CD4-positive, alpha-beta memory T cell (primary cell): ENCODE data around the gene LRRC3C. TPM values are rescaled to one million over a fixed set of nuclear protein-coding genes. Genes with fewer than 3 reads are reported as not detected.

Source experiments
- CTCF ChIA-PET: fragments of 350-600 bp; sonication (Branson Sonifier 250); formaldehyde crosslinking; loops from one replicate; lab custom pipeline; 2021; ENCODE audit warnings: inconsistent platforms; ENCODE audit not compliant: partially characterized antibody; lab: Charles Lee
- POLR2A ChIA-PET: fragments of 350-600 bp; sonication (Branson Sonifier 250); formaldehyde crosslinking; loops from one replicate; lab custom pipeline; 2021; ENCODE audit not compliant: partially characterized antibody; lab: Charles Lee
- DNase-seq, 5 donors: peaks; one replicate each; pipeline versions ENCODE4 v3.0.0 to v3.0.0-alpha.2; 2020 to 2022; ENCODE audit warnings: mixed read lengths in 1 of 5
- H3K27ac ChIP-seq: one replicate; pipeline ENCODE4 v1.7.0; 2013; ENCODE audit warnings: low read depth, low read length
- H3K27me3 ChIP-seq: 2 replicates; pipeline ENCODE4 v1.7.0; 2013; ENCODE audit warnings: mild to moderate bottlenecking, low read length, moderate library complexity; ENCODE audit not compliant: insufficient read depth
- H3K36me3 ChIP-seq: 2 replicates; pipeline ENCODE4 v1.7.0; 2013; ENCODE audit warnings: mild to moderate bottlenecking, low read length, moderate library complexity; ENCODE audit not compliant: insufficient read depth
- H3K4me1 ChIP-seq: 2 replicates; pipeline ENCODE4 v1.7.0; 2013; ENCODE audit warnings: mild to moderate bottlenecking, low read length, moderate library complexity; ENCODE audit not compliant: insufficient read depth
- H3K4me3 ChIP-seq, 2 donors: one replicate each; pipeline ENCODE4 v1.7.0; 2013; ENCODE audit warnings: low read length in 2 of 2, mild to moderate bottlenecking in 1 of 2
- H3K9me3 ChIP-seq, 2 donors: one replicate each; pipeline ENCODE4 v1.7.0; 2013; ENCODE audit warnings: low read length in 2 of 2, control low read depth in 1 of 2; ENCODE audit not compliant: control insufficient read depth in 1 of 2
- H3K27ac Mint-ChIP-seq, 7 donors: one replicate each; pipeline ENCODE4 v1.8.0; 2020 to 2021; ENCODE audit warnings: mixed read lengths in 7 of 7, mild to moderate bottlenecking in 6 of 7, inconsistent platforms in 3 of 7, moderate library complexity in 3 of 7
- H3K27me3 Mint-ChIP-seq, 2 donors: one replicate each; pipeline ENCODE4 v1.8.0; 2020 to 2021; ENCODE audit warnings: mixed read lengths in 2 of 2
- H3K36me3 Mint-ChIP-seq, 2 donors: one replicate each; pipeline ENCODE4 v1.8.0; 2020 to 2021; ENCODE audit warnings: mixed read lengths in 2 of 2, inconsistent platforms in 1 of 2, mild to moderate bottlenecking in 1 of 2
- H3K4me1 Mint-ChIP-seq, 4 donors: one replicate each; pipeline ENCODE4 v1.8.0; 2020 to 2021; ENCODE audit warnings: mixed read lengths in 4 of 4, mild to moderate bottlenecking in 1 of 4
- H3K4me3 Mint-ChIP-seq, 8 donors: one replicate each; pipeline ENCODE4 v1.8.0; 2020 to 2021; ENCODE audit warnings: mixed read lengths in 8 of 8, mild to moderate bottlenecking in 7 of 8, moderate library complexity in 6 of 8, inconsistent platforms in 3 of 8
- H3K9me3 Mint-ChIP-seq, 8 donors: one replicate each; pipeline ENCODE4 v1.8.0; 2020 to 2021; ENCODE audit warnings: mixed read lengths in 8 of 8, mild to moderate bottlenecking in 5 of 8, inconsistent platforms in 3 of 8, moderate library complexity in 1 of 8
- intact Hi-C: fragments of 100-400 bp; cut with micrococcal nuclease; formaldehyde crosslinking; loops from one replicate; pipeline ENCODE4 v1.15.1; 2023
- polyA plus RNA-seq, 2 donors: library from polyadenylated mRNA; unstranded; fragments of 300-500 nt; fragmentation: Illumina TruSeq; gene quantifications; one replicate each; pipeline ENCODE4 v1.2.3, GENCODE V29; 2021
- total RNA-seq, 2 experiments: library from RNA; stranded (reverse); gene quantifications; one replicate each; pipeline ENCODE4 v1.2.3, GENCODE V29; 2021

The LRRC3C gene
- total and polyA plus RNA-seq, 4 experiments from 2014 or later = not detected

DNA sequence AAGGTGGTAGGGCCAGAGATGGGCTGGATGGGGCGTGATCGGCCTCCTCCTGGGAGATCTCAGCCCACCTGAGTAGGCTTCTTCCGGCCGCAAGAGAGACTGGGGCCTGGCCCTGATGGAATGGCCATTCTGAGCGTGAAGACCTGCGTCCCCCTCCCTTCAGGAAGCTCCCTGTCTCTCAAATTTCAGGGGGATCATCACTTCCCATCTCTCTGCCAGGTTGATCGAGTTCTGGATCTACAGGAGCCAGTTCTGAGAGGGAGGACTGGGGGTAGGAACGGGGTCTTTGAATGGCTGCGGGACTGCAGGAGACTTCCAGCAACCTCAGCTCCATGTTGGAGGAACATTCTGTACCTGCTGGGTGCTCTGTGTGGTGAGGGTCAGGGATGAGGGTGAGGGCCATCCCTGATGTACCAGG lies 25.9 kb downstream of the LRRC3C start:
- no peak for DNase-seq
- H3K27me3 Mint-ChIP-seq = no peaks in the 10 kb centered on the region
- intact Hi-C loops = loop anchor here (1.0 to 10.0 kb wide), 4 partner anchors 27 to 199 kb away; partner anchors contain the start of gene PSMD3
- H3K9me3 Mint-ChIP-seq = no peaks in the 10 kb centered on the region
- peak overlapping the region; percentile 34 for H3K27ac ChIP-seq
- H3K4me1 ChIP-seq = peaks cover 12% of the 10 kb centered on the region
- no peaks in the 10 kb centered on the region for H3K9me3 ChIP-seq
- no peaks in the 10 kb centered on the region for H3K36me3 ChIP-seq
- peaks cover 6 to 21% (median 9%) of the 10 kb centered on the region in 4 donors for H3K4me1 Mint-ChIP-seq
- H3K4me3 ChIP-seq = peak overlapping the region; percentile 61 to 78
- peak overlapping the region; percentile 71 to 94 (median 89) for H3K27ac Mint-ChIP-seq
- peak overlapping the region; percentile 78 to 90 (median 86) for H3K4me3 Mint-ChIP-seq
- ChIA-PET CTCF (interaction anchor here (1.5 to 14.6 kb wide), 4 partner anchors 27 to 330 kb away, joined by 3 to 197 read pairs (median 5); partner anchors contain the start of gene PSMD3), POLR2A (interaction anchor here (0.6 to 3.9 kb wide), 6 partner anchors 9 to 122 kb away, joined by 3 to 52 read pairs (median 4); partner anchors contain the start of genes GSDMA, IKZF3, LRRC3C and ORMDL3)
- H3K36me3 Mint-ChIP-seq = no peaks in the 10 kb centered on the region
- no peaks in the 10 kb centered on the region for H3K27me3 ChIP-seq

DNA sequence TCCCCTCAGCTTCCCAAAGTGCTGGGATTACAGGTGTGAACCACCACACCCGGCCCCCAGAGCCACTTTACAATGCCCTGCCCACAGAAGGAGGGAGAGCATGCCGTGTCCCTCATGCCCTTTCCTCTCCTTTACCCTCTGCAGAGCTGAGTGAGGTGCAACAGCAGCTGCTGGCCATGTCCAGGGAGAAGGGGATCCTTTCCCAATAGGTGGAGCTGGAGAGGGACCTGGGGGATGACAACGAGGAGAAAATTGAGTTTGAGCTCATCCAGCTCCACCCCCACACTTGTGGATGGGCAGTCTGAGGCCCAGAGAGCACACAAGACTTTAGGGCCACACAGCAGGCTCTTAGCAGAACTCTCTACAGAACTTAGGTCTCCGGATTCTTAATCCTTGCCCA lies 27.3 kb downstream of the LRRC3C start:
- Mint-ChIP-seq H3K4me1 (peaks cover 9 to 24% (median 14%) of the 10 kb centered on the region in 4 donors), H3K27me3 (no peaks in the 10 kb centered on the region), H3K36me3 (no peaks in the 10 kb centered on the region), H3K4me3 (peak overlapping the region in 2 of 8 donors; percentile 49 to 64), H3K9me3 (peaks cover 0 to 2% (median 0%) of the 10 kb centered on the region in 8 donors), H3K27ac (peak overlapping the region in 4 of 7 donors; percentile 12 to 84 (median 32))
- Histone ChIP-seq H3K27me3 (no peaks in the 10 kb centered on the region), H3K4me3 (no peak overlapping the region), H3K36me3 (no peaks in the 10 kb centered on the region), H3K9me3 (no peaks in the 10 kb centered on the region), H3K27ac (no peak overlapping the region), H3K4me1 (peaks cover 20% of the 10 kb centered on the region)
- intact Hi-C loops = loop anchor here (10.0 kb wide), 1 partner anchor 200 kb away; no protein-coding TSS in a partner anchor
- no peak for DNase-seq
- POLR2A ChIA-PET = interaction anchor here (3.2 to 3.9 kb wide), 2 partner anchors 26 to 28 kb away, joined by 18 to 52 read pairs; partner anchors contain the start of genes LRRC3C, ORMDL3 and PSMD3
- CTCF ChIA-PET = interaction anchor here (1.4 to 14.6 kb wide), 5 partner anchors 26 to 333 kb away, joined by 3 to 197 read pairs (median 5); partner anchors contain the start of gene PSMD3

DNA sequence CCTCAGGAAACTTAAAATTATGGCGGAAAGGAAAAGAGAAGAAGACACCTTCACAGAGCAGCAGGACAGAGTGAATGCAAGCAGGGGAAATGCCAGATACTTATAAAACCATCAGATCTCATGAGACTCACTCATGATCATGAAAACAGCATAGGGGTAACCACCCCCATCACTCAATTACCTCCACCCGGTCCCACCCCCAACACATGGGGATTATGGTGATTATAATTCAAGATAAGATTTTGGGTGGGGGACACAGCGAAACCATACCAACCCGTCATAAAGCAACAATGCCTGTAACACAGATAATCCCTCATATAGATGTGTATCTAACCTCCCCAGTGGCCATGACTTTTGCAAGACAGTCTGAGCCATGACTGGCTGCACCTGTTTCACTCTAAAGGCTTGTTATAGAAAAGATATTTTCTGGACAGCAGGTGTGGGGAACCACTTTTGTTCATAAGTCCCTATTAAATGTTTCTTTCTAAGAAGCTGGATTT lies 28.2 kb downstream of the LRRC3C start:
- no peak for DNase-seq
- Mint-ChIP-seq H3K36me3 (no peaks in the 10 kb centered on the region), H3K9me3 (peaks cover 0 to 2% (median 0%) of the 10 kb centered on the region in 8 donors), H3K4me1 (peaks cover 9 to 31% (median 15%) of the 10 kb centered on the region in 4 donors), H3K27ac (peak overlapping the region in 2 of 7 donors; percentile 20 to 75), H3K4me3 (no peak overlapping the region), H3K27me3 (no peaks in the 10 kb centered on the region)
- ChIA-PET CTCF (interaction anchor here (2.2 to 14.6 kb wide), 3 partner anchors 25 to 332 kb away, joined by 7 to 197 read pairs (median 7); partner anchors contain the start of gene PSMD3), POLR2A (interaction anchor here (0.5 to 3.9 kb wide), 3 partner anchors 24 to 185 kb away, joined by 4 to 52 read pairs (median 4); partner anchors contain the start of genes CASC3 and PSMD3)
- intact Hi-C loops = loop anchor here (10.0 kb wide), 1 partner anchor 201 kb away; no protein-coding TSS in a partner anchor
- Histone ChIP-seq H3K27ac (no peak overlapping the region), H3K4me3 (no peak overlapping the region), H3K9me3 (no peaks in the 10 kb centered on the region), H3K4me1 (peaks cover 20% of the 10 kb centered on the region), H3K36me3 (no peaks in the 10 kb centered on the region), H3K27me3 (no peaks in the 10 kb centered on the region)

DNA sequence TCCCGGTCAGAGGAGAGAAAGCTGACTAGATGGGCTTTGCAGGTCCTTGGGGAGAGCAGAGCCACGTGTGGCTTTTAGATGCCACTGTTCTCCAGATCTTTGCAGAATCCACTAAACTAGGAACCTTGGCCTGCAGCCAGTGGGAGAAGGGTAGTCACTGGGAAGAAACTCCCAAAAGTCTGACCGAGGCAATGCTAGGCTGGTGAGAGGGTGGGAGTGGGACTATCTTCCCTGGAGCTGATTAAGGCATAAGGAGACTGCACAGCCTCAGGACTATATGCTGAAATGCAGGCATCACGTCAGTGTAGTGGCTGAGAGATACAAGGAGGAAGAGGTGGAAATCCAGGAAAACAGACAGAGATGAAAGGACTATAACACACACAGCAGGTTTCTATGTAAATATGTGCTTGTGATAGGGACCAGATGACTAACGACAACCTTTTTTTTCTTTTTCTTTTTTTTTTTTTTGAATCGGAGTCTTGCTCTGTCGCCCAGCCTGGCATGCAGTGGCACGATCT lies 33.1 kb downstream of the LRRC3C start:
- DNase-seq = no peak
- H3K36me3 Mint-ChIP-seq = no peaks in the 10 kb centered on the region
- no peaks in the 10 kb centered on the region for H3K27me3 Mint-ChIP-seq
- peaks cover 15 to 50% (median 24%) of the 10 kb centered on the region in 4 donors for H3K4me1 Mint-ChIP-seq
- peak overlapping the region in 1 of 7 donors; percentile 14 for H3K27ac Mint-ChIP-seq
- POLR2A ChIA-PET = no interaction called here
- peaks cover 0 to 2% (median 0%) of the 10 kb centered on the region in 8 donors for H3K9me3 Mint-ChIP-seq
- no peaks in the 10 kb centered on the region for H3K27me3 ChIP-seq
- no peaks in the 10 kb centered on the region for H3K9me3 ChIP-seq
- no peak overlapping the region for H3K4me3 ChIP-seq
- H3K4me3 Mint-ChIP-seq = no peak overlapping the region
- H3K36me3 ChIP-seq = no peaks in the 10 kb centered on the region
- no peak overlapping the region for H3K27ac ChIP-seq
- CTCF ChIA-PET = interaction anchor here (0.7 to 14.6 kb wide), 4 partner anchors 15 to 184 kb away, joined by 3 to 197 read pairs (median 6); partner anchors contain the start of gene PSMD3
- H3K4me1 ChIP-seq = peaks cover 32% of the 10 kb centered on the region
- intact Hi-C loops = no loop called here

DNA sequence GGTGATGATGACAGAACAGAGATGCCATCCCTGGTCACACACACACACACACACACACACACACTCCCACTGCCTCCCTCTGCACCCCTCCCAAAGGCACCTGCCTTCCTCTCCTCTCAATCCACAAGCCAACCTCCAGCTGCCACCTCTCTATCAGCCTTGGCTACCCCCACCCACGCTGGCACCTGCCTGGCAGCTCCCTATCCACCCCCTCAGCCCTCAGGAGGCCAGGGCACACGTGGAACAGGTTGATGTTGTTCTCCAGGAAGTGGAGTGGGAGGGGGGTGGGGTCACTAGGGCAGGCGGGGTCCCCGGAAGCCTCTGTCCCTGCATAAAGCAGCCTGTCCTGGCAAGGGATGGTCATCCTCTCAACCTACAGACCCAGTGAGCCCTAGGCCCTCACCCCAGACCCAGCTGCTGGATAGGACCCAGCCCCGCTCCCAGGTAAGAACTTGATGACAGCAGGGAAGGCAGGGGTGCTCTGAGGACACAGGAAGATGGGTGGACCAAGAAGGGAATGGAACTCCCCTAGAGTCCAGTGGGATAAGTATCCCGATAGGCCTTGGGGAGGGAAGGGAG lies 35.2 kb downstream of the LRRC3C start, which contains the start of gene GSDMA:
GSDMA (plus strand) TSS at position 363 of the 579 bp plus-strand sequence. CDS start 2,684 bp downstream, outside the sequence.
- POLR2A ChIA-PET = interaction anchor here (1.1 to 4.5 kb wide), 2 partner anchors 10 to 17 kb away, joined by 3 to 32 read pairs; partner anchors contain the start of gene PSMD3
- Mint-ChIP-seq H3K4me1 (peaks cover 20 to 57% (median 34%) of the 10 kb centered on the region in 4 donors), H3K4me3 (peak within 1 kb of the TSS in 6 of 8 donors; percentile 16 to 83 (median 49))

DNA sequence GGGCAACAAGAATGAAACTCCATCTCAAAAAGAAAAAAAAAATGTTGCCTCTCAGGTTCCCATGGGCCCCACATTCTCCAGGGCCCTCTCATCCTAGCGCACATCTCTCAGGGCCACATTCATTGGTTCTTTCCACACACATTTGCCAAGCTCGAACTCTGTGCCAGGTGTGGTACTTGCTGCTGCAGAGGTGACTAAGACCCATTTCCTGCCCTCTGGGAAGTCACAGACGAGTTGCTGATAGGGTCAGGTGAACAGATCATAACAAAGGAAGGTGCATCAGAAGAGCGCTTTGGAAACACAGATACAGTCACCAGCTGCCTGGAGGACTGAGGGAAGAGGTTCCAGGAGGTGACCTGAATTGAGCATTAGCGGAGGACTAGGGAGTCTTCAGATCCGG lies 36.3 kb downstream of the LRRC3C start:
- CTCF ChIA-PET = interaction anchor here (1.0 to 14.6 kb wide), 2 partner anchors 12 to 17 kb away, joined by 5 to 197 read pairs; partner anchors contain the start of gene PSMD3
- intact Hi-C loops = no loop called here
- Histone ChIP-seq H3K27me3 (no peaks in the 10 kb centered on the region), H3K36me3 (no peaks in the 10 kb centered on the region), H3K4me1 (peaks cover 30% of the 10 kb centered on the region), H3K4me3 (no peak overlapping the region), H3K27ac (no peak overlapping the region), H3K9me3 (no peaks in the 10 kb centered on the region)
- Mint-ChIP-seq H3K9me3 (peaks cover 0 to 2% (median 0%) of the 10 kb centered on the region in 8 donors), H3K4me1 (peaks cover 19 to 55% (median 35%) of the 10 kb centered on the region in 4 donors), H3K27ac (peak overlapping the region in 6 of 7 donors; percentile 38 to 95 (median 81)), H3K36me3 (no peaks in the 10 kb centered on the region), H3K4me3 (peak overlapping the region in 6 of 8 donors; percentile 13 to 83 (median 47)), H3K27me3 (peaks cover 2 to 5% of the 10 kb centered on the region in 2 donors)
- POLR2A ChIA-PET = interaction anchor here (0.5 to 4.5 kb wide), 3 partner anchors 10 to 25 kb away, joined by 3 to 32 read pairs (median 3); partner anchors contain the start of gene PSMD3
- peak in 4 of 5 donors; percentile 17 to 51 (median 27) for DNase-seq

More for the DNA sequence above, 35.2 kb downstream of the LRRC3C start, which contains the start of gene GSDMA:
- intact Hi-C loops = no loop called here
- H3K4me1 ChIP-seq = peaks cover 32% of the 10 kb centered on the region
- CTCF ChIA-PET = interaction anchor here (0.8 to 14.6 kb wide), 3 partner anchors 9 to 90 kb away, joined by 3 to 197 read pairs (median 3); partner anchors contain the start of gene PSMD3
- no peaks in the 10 kb centered on the region for H3K9me3 ChIP-seq
- DNase-seq = no peak
- H3K4me3 ChIP-seq = no peak within 1 kb of the TSS
- H3K27me3 Mint-ChIP-seq = peaks cover 0 to 5% of the 10 kb centered on the region in 2 donors
- H3K9me3 Mint-ChIP-seq = peaks cover 0 to 2% (median 0%) of the 10 kb centered on the region in 8 donors
- no peaks in the 10 kb centered on the region for H3K27me3 ChIP-seq
- H3K36me3 Mint-ChIP-seq = no peaks in the 10 kb centered on the region
- peak within 1 kb of the TSS in 6 of 7 donors; percentile 62 to 95 (median 81) for H3K27ac Mint-ChIP-seq
- no peaks in the 10 kb centered on the region for H3K36me3 ChIP-seq
- H3K27ac ChIP-seq = no peak within 1 kb of the TSS
